ENCODE results near the gene GGA1. TPM values are rescaled to one million over a fixed set of nuclear protein-coding genes. Genes with fewer than 3 reads are reported as not detected.

Gene GGA1
- total and polyA plus RNA-seq, 10 of the 15 experiments (the other 5 are each of a cell fraction or from before 2014, with no cell fraction given): 1.4 to 79.4 (median 44.4) TPM

- TF ChIP-seq EP300 (IDR thresholded peaks at IDR 0.05; ENCODE audit: borderline replicate concordance in 1 of 2, control insufficient read depth in 1 of 2, low read depth in 2 of 2, low read length in 2 of 2) (no peak; a peak in 1 of 4 replicates), CBFB (IDR thresholded peaks at IDR 0.05; ENCODE audit: low read depth) (peak; percentile 67; the same call in 1 of the 2 replicates), ZNF217 (IDR thresholded peaks at IDR 0.05) (peak; percentile 77; the same call in 1 of the 2 replicates), POU2F2 (IDR thresholded peaks at IDR 0.05; ENCODE audit: borderline replicate concordance, low read depth, low read length) (no peak), NFYB (IDR thresholded peaks at IDR 0.05; ENCODE audit: insufficient read depth, low read depth, low read length) (no peak), ETV6 (conservative IDR thresholded peaks at IDR 0.05 in 1 of 2, IDR thresholded peaks at IDR 0.05 in 1 of 2; ENCODE audit: borderline replicate concordance in 1 of 2, low read depth in 1 of 2) (peak in 1 of 2 experiments; percentile 33; a peak in 1 of 4 replicates), E2F4 (IDR thresholded peaks at IDR 0.05; ENCODE audit: low read depth, low read length) (no peak), BHLHE40 (IDR thresholded peaks at IDR 0.05; ENCODE audit: borderline replicate concordance in 1 of 2, low read depth in 2 of 2, low read length in 1 of 2) (peak; percentile 35 to 74; a peak in 3 of 4 replicates), IKZF2 (IDR thresholded peaks at IDR 0.05) (peak; percentile 57 to 64), NBN (IDR thresholded peaks at IDR 0.05) (peak; percentile 66; the same call in 1 of the 2 replicates), EGR1 (IDR thresholded peaks at IDR 0.05; ENCODE audit: borderline replicate concordance in 1 of 2, low read depth in 2 of 2, low read length in 2 of 2) (no peak), SMC3 (IDR thresholded peaks at IDR 0.05; ENCODE audit: borderline replicate concordance, low read length) (peak; percentile 95), RB1 (IDR thresholded peaks at IDR 0.05; ENCODE audit: borderline replicate concordance) (peak; percentile 68; the same call in 1 of the 2 replicates), MYB (IDR thresholded peaks at IDR 0.05; ENCODE audit: borderline replicate concordance, low read depth, low read length) (no peak), SKIL (IDR thresholded peaks at IDR 0.05; ENCODE audit: low read depth, poor library complexity, severe bottlenecking) (peak; percentile 24), FOXM1 (IDR thresholded peaks at IDR 0.05; ENCODE audit: low read depth, low read length) (0 out of 2 replicates have a peak, but pooled peaks have one; percentile 30), RAD21 (IDR thresholded peaks at IDR 0.05; ENCODE audit: insufficient read depth, low read depth, low read length) (peak; percentile 88), PAX5 (IDR thresholded peaks at IDR 0.05; ENCODE audit: borderline replicate concordance, low read depth, low read length) (peak; percentile 55; the same call in 1 of the 2 replicates)
- TF ChIP-seq, protein P1, sequence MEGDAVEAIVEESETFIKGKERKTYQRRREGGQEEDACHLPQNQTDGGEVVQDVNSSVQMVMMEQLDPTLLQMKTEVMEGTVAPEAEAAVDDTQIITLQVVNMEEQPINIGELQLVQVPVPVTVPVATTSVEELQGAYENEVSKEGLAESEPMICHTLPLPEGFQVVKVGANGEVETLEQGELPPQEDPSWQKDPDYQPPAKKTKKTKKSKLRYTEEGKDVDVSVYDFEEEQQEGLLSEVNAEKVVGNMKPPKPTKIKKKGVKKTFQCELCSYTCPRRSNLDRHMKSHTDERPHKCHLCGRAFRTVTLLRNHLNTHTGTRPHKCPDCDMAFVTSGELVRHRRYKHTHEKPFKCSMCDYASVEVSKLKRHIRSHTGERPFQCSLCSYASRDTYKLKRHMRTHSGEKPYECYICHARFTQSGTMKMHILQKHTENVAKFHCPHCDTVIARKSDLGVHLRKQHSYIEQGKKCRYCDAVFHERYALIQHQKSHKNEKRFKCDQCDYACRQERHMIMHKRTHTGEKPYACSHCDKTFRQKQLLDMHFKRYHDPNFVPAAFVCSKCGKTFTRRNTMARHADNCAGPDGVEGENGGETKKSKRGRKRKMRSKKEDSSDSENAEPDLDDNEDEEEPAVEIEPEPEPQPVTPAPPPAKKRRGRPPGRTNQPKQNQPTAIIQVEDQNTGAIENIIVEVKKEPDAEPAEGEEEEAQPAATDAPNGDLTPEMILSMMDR (IDR thresholded peaks at IDR 0.05 in 2 of 3, conservative IDR thresholded peaks at IDR 0.05 in 1 of 3; ENCODE audit: control insufficient read depth in 2 of 3, extremely low read depth in 1 of 3, insufficient read depth in 1 of 3, low read depth in 3 of 3, low read length in 3 of 3): peak; percentile 95 to 97 (median 95)
- TF ChIP-seq, protein P2, sequence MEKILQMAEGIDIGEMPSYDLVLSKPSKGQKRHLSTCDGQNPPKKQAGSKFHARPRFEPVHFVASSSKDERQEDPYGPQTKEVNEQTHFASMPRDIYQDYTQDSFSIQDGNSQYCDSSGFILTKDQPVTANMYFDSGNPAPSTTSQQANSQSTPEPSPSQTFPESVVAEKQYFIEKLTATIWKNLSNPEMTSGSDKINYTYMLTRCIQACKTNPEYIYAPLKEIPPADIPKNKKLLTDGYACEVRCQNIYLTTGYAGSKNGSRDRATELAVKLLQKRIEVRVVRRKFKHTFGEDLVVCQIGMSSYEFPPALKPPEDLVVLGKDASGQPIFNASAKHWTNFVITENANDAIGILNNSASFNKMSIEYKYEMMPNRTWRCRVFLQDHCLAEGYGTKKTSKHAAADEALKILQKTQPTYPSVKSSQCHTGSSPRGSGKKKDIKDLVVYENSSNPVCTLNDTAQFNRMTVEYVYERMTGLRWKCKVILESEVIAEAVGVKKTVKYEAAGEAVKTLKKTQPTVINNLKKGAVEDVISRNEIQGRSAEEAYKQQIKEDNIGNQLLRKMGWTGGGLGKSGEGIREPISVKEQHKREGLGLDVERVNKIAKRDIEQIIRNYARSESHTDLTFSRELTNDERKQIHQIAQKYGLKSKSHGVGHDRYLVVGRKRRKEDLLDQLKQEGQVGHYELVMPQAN (conservative IDR thresholded peaks at IDR 0.05): peak; percentile 26; the same call in 1 of the 2 replicates
Observed at GRCh38 chr22:37566903-37567798, 41.5 kb upstream of the GGA1 start (continued).

Measured in GM12878 (cell line).